Prostate gland (tissue), 2 donors: ENCODE data around the gene SENP8.
"Not testable (repeated sequence)": the region's sequence is repeated elsewhere in the genome, so short reads cannot be mapped to it uniquely, and the experiment has no call there.

ENCODE experiments used
- POLR2A ChIP-seq: fragments of 450-650 bp; IDR thresholded peaks from one replicate; pipeline ENCODE4 v1.6.1; 2016; ENCODE audit warnings: antibody characterized with exemption, mild to moderate bottlenecking
- TF ChIP-seq, protein P1 (sequence below), 4 experiments: fragments of 200-600 bp in 2 of 4; fragments of 450-650 bp in 2 of 4; sonication (generic) in 2 of 4; IDR thresholded peaks; 1 replicate in 3 of 4; 2 replicates in 1 of 4; pipeline ENCODE4 v1.5.1; 2016 to 2019; ENCODE audit warnings: antibody characterized with exemption in 4 of 4, mild to moderate bottlenecking in 2 of 4, moderate library complexity in 2 of 4

DNA sequence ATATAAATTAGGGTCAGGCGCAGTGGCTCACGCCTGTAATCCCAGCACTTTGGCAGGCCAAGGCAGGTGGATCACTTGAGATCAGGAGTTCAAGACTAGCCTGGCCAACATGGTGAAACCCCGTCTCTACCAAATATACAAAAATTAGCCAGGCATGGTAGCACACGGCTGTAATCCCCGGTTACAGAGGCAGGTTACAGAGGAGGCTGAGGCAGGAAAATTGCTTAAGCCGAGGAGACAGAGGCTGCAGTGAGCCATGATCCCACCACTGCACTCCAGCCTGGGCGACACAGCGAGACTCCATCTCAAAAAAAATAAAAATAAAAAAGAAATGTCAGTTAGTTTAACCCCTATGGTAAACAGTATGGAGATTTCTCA lies 46.8 kb upstream of the SENP8 start:
- TF ChIP-seq POLR2A = not testable (repeated sequence)
- TF ChIP-seq, protein P1, sequence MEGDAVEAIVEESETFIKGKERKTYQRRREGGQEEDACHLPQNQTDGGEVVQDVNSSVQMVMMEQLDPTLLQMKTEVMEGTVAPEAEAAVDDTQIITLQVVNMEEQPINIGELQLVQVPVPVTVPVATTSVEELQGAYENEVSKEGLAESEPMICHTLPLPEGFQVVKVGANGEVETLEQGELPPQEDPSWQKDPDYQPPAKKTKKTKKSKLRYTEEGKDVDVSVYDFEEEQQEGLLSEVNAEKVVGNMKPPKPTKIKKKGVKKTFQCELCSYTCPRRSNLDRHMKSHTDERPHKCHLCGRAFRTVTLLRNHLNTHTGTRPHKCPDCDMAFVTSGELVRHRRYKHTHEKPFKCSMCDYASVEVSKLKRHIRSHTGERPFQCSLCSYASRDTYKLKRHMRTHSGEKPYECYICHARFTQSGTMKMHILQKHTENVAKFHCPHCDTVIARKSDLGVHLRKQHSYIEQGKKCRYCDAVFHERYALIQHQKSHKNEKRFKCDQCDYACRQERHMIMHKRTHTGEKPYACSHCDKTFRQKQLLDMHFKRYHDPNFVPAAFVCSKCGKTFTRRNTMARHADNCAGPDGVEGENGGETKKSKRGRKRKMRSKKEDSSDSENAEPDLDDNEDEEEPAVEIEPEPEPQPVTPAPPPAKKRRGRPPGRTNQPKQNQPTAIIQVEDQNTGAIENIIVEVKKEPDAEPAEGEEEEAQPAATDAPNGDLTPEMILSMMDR (IDR thresholded peaks at IDR 0.05) = not testable (repeated sequence)
